HG03575 (cell line): ENCODE measurements around the gene DYNLRB1.

Experiments
- ATAC-seq: cut with Tn5 transposase; IDR thresholded peaks from one replicate; pipeline ENCODE4 v1.9.1; 2021; ENCODE audit not compliant: unreplicated experiment, insufficient number of reproducible peaks, low FRiP score; ENCODE audit errors: extremely low read depth

DYNLRB1 gene

GRCh38 chr20:34546751-34547181 is 30.5 kb downstream of the DYNLRB1 start:
- ATAC-seq = no peak

- ATAC-seq = no peak
Measured at GRCh38 chr20:34547844-34548613, 31.8 kb downstream of the DYNLRB1 start.

DNA sequence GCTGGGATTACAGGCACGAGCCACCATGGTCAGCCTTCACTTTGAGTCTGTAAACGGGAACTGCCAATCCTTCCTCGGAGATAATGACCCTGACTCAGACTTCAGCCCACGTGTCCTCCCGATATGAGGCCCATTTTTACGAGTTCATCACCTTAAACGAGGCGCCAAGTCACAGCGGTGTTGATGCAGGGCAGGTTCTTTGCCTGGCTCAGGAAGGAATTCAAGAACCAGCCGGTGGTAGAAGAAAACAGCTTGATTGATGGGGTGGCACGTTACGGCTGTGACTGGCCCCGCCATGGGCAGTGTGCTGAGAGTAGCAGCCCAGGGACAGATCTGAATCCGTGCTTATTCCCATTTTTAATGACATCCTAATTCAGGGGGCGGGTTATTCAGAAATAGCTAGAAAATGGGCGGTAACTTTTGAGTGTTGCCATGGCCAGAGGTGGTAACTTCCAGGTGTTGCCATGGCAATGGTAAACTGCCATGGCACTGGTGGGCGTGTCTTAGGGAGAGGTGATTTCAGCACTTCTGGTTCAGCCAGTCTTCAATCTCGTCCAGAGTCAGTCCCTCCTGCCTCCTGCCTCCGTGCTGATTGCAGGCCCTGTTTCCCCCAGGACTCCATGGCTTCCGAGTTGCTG is 33.2 kb downstream of the DYNLRB1 start:
- ATAC-seq = no peak

DNA sequence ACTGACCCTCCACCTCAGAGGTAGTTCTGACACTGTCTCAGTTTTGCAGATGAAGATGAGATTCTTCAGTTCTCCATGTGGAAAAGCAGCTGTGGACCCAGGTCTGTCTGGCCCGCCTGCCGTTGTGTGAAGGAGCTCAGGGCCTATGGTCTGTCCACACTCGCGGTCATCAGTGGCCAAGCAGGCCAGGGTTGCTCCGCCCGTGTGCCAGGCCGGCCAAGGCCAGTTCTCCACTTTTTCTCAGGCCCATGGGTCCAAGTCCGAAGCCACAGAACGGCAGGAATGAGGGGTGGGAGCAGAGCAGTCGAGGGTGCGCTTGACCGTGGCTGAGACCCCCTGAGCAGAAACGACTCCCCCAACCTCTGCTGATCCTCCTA is 33.7 kb downstream of the DYNLRB1 start:
- no peak for ATAC-seq

DNA sequence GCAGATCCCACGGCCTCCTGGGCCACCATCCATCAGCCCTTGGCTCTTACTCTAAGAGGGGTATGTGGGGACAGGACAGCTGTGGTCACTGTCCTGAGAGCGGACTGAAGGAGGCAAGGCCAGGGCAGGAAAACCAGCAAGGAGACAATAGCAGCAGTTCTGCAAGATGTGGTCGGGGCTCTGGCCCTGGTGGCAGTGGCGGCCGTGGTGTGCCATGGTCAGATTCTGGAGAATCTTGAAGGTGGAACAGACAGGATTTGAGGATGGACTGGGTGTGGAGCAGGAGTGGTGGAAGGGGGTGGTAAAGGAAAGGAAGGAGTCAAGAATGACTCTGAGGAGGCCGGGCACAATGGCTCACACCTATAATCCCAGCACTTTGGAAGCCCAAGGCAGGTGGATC is 36.3 kb downstream of the DYNLRB1 start:
- ATAC-seq = no peak

- no peak for ATAC-seq
Measured at GRCh38 chr20:34553366-34553867, 37.2 kb downstream of the DYNLRB1 start.

DNA sequence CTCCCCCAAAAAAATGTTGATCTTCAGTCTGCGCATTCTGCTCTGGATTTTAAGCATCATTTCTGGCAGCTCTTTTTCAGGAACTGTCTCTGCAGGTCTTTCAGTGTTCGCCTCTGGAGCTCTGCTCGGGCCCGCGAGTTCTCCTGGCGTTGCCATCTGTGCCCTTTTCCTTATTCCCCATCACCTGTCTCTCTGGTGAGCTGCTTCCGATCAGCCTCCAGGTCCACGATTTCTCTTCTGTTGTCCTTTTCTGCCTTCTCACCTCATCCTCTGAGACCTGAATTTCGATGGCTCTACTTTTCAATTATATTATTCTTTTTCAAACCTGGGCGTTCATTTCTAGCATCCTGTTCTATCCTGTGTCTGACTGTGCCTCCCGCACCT is 41.7 kb downstream of the DYNLRB1 start:
- ATAC-seq = no peak

- no peak for ATAC-seq
Measured at GRCh38 chr20:34558320-34559218, 42.3 kb downstream of the DYNLRB1 start, which contains the start of gene MAP1LC3A. Gene MAP1LC3A, plus strand, starts transcription at chr20:34558718. Its CDS starts 151 bp downstream, at chr20:34558869.

DNA sequence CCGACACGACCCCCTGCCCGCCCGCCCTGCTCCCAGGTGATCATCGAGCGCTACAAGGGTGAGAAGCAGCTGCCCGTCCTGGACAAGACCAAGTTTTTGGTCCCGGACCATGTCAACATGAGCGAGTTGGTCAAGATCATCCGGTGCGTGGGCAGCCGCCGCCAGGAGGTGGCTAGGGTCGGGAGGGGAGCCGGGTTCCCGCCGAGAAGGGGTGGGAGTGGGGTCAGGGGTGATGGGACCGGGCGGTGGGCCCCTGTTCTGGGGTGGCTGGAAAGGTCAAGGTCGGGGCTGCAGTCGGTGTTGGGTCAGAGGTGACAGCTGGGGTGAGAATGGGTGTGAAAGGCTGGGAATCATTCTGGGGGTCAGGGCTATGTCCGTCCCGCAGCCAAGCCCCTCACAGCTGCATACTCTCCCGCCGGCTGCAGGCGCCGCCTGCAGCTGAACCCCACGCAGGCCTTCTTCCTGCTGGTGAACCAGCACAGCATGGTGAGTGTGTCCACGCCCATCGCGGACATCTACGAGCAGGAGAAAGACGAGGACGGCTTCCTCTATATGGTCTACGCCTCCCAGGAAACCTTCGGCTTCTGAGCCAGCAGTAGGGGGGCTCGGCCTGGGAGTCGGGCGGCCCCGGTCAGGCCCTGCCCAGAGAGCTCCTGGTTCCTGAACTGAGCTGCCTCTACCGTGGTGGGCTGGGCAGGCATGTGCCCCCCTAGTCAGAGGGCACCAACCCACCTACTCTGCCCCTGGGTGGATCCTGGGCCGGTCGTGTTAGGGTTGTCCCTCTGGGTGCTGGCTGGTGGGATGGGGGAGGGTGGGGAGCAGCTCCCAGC is 43.3 kb downstream of the DYNLRB1 start:
- ATAC-seq = no peak

DNA sequence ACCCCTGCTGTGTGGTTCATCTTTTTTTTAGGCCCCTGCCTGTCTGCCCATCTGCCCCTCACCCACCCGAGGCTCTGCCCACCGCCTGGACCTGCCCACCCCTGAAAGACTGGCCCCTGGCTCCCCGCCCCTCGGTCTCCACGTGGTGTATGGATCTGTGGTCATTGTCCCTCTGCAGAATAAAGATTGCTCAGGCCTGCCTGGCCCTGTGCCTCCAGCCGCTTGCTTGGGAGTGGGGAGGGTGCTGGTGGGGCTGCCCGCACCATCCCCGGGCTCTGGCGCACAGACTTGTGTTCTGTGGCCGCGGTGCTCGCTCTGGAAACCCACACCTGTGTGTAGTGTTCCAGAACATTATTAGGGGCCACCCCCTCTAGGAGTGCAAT is 43.9 kb downstream of the DYNLRB1 start:
- ATAC-seq = no peak

- no peak for ATAC-seq
Measured at GRCh38 chr20:34560614-34561013, 44.4 kb downstream of the DYNLRB1 start.

DNA sequence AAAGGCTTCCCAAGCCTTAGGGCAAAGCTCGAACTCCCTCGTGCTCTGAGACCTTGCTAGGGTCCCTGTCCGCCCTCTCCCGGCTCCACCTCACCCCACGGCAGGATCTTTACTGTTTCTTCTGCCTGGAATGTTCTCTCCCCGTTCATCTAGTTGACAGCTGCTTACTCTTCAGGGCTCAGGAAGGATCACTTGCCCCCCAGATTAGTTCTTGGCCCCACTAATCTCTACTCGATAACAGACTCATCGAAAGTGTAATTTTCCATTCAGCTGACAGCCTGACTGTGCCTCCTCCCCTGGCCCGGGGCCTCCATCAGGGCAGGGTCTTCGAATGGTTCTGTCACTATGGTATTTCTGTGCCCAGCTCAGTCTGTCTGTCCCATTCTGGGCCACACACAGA is 45.4 kb downstream of the DYNLRB1 start:
- no peak for ATAC-seq

DNA sequence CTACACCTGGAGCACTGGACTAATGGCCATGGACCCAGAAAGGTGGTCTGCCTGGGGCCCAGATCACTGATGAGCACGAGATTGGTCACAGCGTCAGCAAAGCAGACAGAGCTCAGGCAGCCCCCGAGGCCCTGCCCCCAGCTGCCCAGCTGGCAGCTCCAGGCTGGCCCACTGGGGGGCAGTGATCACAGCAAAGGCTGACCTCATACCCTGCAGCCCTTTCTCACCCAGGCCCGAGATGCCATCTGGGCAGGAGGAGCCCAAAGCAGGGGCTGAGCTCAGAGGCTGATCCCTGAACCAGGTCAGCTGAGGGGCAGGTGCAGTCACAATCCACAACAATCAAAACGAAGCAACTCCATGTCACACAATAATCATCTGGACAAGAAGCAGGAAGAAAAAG is 46.4 kb downstream of the DYNLRB1 start:
- no peak for ATAC-seq

- ATAC-seq = no peak
Measured at GRCh38 chr20:34564833-34565232, 48.6 kb downstream of the DYNLRB1 start.

- ATAC-seq = no peak
Measured at GRCh38 chr20:34566978-34567891, 51.0 kb downstream of the DYNLRB1 start.

DNA sequence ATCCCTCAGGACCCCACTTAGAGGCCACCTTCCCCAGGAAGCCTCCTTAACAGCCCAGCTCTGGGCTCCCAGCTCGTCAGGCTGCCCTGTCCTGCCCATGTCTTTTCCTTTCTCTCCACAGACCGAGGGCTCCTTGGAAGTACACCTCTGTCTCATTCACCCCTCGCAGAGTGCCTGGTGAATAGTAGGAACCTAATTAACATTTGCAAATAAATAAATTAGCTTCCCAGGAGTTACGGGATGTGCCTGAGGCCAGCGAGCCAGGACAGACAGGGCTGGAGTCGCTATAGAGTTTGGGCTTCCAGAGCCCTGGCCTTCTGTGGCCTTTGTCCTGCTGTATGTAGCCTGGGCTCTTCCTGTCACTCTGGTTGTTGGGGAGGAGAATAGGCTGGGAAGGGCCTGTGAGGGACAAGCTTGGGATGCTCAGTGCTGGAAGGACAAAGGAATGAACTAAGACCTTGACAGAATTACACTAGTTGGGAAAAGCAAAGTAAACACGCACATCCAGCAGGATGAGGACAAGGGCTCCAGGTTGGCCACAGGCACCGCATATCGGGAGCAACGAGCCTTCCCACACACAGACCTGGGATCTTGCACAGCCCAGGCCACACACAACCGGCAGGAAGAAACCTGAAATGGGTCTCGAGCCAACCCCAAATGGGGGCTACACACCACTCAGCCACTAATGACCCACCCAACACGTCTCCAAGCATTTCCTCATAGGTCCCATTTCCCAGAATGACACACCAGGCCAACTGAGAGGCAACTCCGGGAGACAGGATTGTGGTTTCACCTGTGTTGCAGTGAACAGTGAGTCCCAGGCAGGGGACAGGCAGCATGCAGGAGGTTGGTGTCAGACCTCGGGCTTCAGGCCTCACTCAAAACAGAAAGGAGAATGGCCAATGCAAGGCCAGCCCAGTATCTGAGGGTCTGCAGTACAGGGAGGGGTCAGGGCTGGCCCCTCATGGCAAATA is 52.0 kb downstream of the DYNLRB1 start:
- no peak for ATAC-seq

DNA sequence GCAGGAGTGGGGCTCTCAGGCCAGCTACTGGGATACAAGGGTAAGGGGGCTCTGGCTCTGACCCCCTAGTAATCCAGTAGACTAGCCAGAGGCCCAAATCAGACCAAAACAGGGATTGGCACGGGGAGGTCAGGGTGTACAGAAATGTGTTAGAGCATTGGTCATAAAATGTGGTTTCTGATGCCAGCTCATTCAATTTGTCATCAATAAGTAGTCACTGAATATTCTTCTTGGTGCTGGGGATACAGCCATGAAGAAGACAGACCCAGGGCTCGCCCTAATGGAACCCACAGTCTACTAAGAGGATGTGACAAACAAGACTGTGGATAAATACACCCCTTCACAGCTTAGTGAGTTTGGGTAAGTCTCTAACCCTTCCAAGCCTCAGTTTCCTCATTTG is 53.4 kb downstream of the DYNLRB1 start:
- ATAC-seq = no peak
